Glomerular visceral epithelial cell (primary cell): Measurements from ENCODE around the gene ZNF142.

Experiments
- DNase-seq: peaks from one replicate; pipeline ENCODE4 v3.0.0-alpha.2; 2016; ENCODE audit errors: extremely low spot score

ZNF142 gene

GRCh38 chr2:218655751-218656150, 3.7 kb downstream of the ZNF142 start:
- DNase-seq = no peak

DNA sequence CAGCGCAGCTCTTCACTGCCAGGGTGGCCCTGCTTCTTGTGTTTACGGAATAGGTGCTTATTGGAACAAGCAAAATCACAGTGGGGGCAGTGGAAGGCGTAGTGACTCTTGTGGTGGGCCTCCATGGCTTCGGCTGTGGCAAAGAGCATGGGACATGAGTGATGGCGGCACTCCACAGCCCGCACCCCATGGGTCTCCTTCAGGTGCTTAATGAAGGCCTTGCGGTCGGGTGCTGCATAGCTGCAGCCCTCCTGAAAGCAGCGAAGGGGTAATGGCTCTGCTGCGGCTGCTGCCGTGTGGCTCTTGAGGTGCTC, 10.7 kb downstream of the ZNF142 start:
- no peak for DNase-seq

DNA sequence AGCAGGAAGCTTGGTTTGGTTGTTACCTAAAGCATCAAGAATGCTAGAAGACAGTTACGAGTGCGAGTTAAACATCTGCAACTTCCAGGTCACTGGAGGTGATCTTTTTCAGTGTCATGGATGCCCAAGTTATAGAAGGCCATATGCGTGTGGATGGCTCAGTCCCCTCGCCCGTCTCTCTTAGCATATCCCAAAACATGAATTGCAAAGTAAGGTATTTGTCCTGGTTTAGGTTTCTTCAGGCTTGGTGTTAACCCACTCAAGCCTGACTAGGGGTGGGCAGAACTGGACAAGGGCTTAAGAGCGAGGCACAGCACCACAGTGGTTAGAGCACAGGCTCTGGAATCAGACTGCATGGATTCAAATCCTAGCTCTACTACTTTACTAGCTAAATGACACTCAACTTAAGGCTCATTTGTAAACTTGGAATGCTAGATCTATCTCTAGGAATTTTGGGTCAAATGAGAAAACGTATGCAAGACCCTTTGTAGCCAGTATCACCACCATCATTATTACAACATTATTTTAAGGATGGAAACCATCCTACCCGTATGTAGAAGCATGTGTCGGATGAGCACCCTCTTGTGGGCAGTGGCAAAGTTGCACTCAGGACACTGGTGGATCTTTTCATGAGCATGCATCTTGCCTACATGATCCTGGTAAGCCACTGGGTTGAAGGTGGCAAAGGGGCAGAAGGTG, 11.2 kb downstream of the ZNF142 start:
- DNase-seq = peak; percentile 74

DNA sequence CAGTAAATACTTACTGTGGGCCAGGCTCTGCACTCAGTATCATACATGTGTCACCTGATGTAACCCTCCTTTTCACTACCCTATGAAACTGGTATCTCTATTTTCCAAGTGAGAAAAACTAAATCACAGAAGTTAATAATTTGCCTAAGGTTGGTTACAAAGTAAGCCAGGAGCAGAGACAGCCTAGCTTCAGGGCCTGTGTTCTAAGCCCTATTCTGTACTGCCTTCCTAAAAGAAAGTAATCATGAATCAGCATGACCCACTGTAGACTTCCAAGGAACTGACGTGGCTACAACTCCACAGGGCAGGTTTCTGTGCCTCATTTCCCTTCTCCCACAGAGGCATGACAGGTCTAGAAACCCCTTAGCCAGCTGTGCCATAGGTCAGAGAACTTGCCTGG, 14.3 kb downstream of the ZNF142 start:
- DNase-seq = peak; percentile 86

DNA sequence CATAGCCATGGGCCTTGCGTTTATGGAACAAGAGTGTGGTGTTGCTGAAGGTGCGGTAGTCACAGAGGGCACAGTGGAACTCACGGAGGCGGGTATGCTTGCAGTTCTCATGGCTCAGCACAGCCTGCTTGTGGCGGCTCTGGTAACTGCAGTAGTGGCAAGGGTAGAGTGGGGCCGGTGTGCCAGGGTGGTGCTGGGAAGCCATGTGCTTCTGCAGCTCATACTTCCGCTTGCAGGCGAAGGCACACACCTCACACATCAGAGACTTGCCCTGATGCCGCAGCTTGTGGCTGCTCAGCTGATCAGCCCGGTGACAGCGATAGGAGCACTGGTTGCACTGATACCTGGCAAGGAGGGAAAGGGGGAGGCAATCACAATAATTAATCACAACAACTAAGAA, 14.7 kb downstream of the ZNF142 start:
- no peak for DNase-seq

GRCh38 chr2:218643751-218644310, 15.6 kb downstream of the ZNF142 start:
- DNase-seq = no peak

DNA sequence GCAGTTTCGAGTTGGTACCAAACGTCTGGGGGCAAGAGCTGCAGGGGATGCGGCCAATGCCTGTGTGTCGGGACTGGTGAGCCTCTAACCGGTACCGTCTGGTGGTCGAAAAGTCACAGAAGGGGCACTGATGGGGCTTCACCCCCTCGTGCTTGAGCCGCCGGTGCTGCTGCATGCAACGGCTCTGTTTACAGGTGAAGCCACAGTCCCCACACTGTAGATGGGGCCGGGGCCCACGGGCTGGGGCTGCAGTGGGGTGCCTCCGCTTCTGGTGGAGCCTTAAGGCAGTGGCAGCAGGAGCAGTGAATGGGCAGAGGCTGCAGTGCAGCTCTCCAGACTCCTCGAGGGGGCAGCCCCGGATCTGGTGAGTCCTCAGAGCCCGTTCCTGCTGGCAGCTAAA, 16.6 kb downstream of the ZNF142 start:
- DNase-seq = no peak

DNA sequence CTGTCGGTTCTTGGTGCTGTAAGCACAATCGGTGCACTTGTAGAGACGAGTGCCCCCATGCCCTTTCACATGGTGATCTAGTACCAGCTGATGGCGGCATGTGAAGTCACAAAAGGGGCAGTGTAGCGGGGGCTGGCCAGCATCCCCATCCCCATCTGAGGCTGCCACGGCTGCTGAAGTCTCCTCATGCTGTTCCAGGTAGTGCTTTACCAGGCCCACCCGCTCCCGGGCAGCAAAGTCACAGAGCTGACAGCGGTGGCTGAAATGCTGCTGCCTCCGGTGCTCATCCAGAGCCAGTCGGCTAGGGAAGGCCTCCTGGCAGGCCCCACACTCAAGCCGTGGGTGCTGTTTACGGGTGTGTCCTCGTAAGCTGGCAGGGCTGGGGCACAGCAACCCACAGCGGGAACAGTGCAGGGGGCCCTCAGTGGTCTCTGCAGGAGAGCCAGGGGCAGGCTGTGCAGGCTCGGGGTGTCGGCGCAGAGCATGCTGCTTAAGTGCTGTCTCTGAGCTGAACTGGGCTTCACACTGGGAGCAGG, 17.2 kb downstream of the ZNF142 start:
- no peak for DNase-seq

DNA sequence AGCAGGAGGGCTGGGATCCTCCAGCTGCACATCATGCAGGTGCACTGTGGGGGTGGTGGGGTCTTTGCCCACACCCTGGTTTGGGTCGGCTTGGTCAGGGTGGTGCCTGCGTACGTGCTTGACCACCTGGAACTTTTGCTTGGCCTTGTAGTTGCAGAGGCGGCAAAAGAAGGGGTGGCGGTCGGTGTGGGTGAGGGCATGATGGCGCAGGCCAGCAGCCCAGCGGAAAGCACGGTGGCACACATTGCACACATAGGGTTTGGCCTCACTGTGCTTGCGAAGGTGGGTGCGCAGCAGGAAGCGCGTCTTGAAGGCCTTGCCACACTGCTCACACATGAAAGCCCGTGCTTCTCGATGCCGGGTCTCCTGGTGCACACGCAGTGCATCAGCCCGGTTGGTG, 21.1 kb downstream of the ZNF142 start:
- DNase-seq = no peak

GRCh38 chr2:218635719-218636118, 23.7 kb downstream of the ZNF142 start:
- DNase-seq = no peak

DNA sequence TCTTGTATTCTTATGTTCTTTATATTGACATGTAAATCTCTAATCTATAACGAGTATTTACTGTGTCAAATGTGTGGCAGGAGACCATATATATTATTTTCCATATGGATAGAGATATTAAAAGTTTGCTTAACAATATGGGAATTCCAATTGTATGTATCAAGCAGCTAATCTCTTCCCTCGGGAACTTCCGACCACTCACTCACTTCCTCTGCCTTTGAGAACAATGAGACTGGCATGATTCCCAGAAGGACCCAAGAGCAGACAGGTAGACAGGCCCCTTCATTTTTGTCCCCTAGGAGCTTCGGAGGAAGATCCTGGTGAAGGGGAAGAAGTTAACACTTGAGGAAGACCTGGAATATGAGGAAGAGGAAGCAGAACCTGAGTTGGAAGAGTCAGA, 27.6 kb downstream of the ZNF142 start:
- DNase-seq = no peak

- DNase-seq = no peak
These were observed 31.5 kb downstream of the ZNF142 start for GRCh38 chr2:218627939-218628338.

DNA sequence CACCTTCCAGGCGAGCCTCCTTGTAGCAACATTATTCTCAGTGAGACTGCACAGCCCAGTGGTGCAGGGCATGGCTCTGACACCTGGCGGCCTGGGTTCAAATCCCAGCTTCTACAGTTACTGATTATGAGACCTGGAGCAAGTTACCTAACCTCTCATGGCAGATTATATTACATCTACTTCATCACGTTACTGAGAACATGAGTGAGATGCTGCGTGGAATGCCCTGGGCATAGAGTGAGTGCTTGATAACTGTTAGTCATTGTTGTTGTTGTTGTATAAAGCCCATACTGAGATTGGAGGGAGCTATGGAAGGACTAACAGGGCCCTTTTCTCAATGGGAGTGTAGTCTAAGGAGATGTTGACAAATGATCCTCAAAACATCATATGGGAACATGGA, 33.1 kb downstream of the ZNF142 start:
- DNase-seq = no peak

- DNase-seq = no peak
These were observed 36.1 kb downstream of the ZNF142 start for GRCh38 chr2:218623366-218623705.

GRCh38 chr2:218622606-218623365, 36.6 kb downstream of the ZNF142 start:
- no peak for DNase-seq

DNA sequence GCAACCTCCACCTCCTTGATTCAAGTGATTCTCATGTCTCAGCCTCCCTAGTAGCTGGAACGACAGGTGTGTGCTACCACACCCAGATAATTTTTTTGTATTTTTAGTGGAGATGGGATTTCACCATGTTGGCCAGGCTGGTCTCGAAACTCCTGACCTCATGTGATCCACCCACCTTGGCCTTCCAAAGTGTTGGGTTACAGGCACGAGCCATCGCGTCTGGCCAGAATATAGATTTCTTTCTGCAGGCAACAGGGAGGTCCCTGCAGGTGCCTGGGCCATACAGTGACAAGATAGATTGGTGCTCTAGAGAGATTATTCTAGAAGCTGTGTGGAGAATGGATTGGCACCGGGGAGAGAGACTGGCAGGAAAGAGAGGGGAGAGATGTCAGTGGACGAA, 38.4 kb downstream of the ZNF142 start:
- DNase-seq = no peak

- peak; percentile 25 for DNase-seq
These were observed 41.1 kb downstream of the ZNF142 start for GRCh38 chr2:218618102-218618860.

- no peak for DNase-seq
These were observed 43.5 kb downstream of the ZNF142 start for GRCh38 chr2:218615868-218616315.

- DNase-seq = peak; percentile 81
These were observed 51.8 kb downstream of the ZNF142 start, which contains the start of gene PLCD4 for GRCh38 chr2:218607436-218608115. Gene PLCD4, plus strand, starts transcription at chr2:218607899. Its CDS starts 7,841 bp downstream, at chr2:218615740.

DNA sequence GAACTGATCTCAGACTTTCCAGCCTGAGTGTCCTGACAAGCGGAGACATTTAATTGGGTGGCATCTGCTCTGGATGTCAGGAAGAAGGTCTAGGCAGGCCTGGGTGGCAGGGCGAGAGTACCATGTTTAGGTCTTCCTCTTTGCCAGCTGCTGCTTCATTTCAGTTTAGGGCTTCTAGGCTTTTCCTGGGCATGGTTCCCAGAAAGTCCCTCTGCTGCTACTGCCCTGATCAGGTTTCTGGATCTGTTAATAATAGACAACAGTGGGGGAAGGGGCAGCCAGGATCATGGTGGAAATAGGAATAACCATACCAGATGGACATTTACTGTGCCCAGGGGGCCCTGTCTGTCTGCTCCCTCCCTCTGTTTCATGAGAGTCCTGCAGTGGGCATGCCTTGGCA, 54.0 kb downstream of the ZNF142 start:
- DNase-seq = peak; percentile 45
